H1 (cell line): Measurements from ENCODE around the gene UBB. TPM values are rescaled to one million over a fixed set of nuclear protein-coding genes. Genes with fewer than 3 reads are reported as not detected.

ENCODE experiments used
- EP300 ChIP-seq, 2 experiments: IDR thresholded peaks; 1 replicate in 1 of 2; 2 replicates in 1 of 2; pipeline ENCODE4 v1.6.1; 2011 to 2012; ENCODE audit warnings: low read depth in 2 of 2, low read length in 2 of 2, mild to moderate bottlenecking in 2 of 2, borderline replicate concordance in 1 of 2, inconsistent platforms in 1 of 2, moderate library complexity in 1 of 2
- polyA plus RNA-seq, 7 experiments: library from polyadenylated mRNA; depleted of rRNA in 3 of 7; stranded (reverse) in 5 of 7; unstranded in 2 of 7; fragments of >200 nt in 5 of 7; fragments of 200-250 nt in 2 of 7; gene quantifications; 1 replicate in 5 of 7; 2 replicates in 1 of 7; 4 replicates in 1 of 7; pipeline versions ENCODE4 v1.2.1 to v1.2.3, GENCODE V29; 2011 to 2013; ENCODE audit warnings: missing spikeins in 2 of 7, mixed read lengths in 2 of 7
- total RNA-seq: library from RNA; stranded (reverse); fragmentation: NEBNext Ultra II Directional; extraction: Animal tissue kit (Norgen Biotek cat#: 25700); gene quantifications from 2 replicates; pipeline ENCODE4 v1.2.1, GENCODE V29; 2021

The UBB gene
- total and polyA plus RNA-seq, 2 of the 8 experiments (the other 6 are each of a cell fraction or from before 2014, with no cell fraction given): 1,597 to 1,605 TPM

DNA sequence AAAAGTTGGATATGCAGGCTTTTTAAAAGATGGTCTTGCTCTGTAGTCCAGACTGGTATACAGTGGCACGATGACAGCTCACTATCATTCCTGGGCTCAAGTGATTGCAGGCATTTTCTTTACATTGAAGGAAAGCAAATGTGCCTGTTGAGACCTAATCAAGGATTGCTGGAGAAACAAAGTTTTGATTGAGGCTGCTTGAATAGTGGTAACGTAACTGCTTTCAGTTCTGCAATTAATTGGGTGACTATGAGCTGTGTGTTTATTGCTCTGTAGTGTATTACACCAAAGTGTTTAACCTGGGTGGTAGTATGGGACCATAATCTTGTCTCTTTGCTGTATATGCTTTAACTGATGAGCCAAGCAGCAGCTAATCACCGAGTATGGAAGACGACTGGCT lies 2.3 kb downstream of the UBB start (continued):
- TF ChIP-seq EP300 (IDR thresholded peaks at IDR 0.05; ENCODE audit: borderline replicate concordance in 1 of 2, low read depth in 2 of 2, low read length in 2 of 2): no peak
